HepG2 (cell line): Measurements from ENCODE around the gene TOMM6. TPM values are rescaled to one million over a fixed set of nuclear protein-coding genes. Genes with fewer than 3 reads are reported as not detected.

Experiments used
- ATAC-seq: fragments of 200-7000 bp; cut with Tn5 transposase; 3 replicates; pipeline ENCODE4 v1.9.1; 2020; ENCODE audit warnings: mild to moderate bottlenecking, moderate library complexity
- BruUV-seq: library from RNA; stranded (reverse); fragments of 400-500 nt; replicated peaks from 2 replicates; lab custom pipeline; 2021; lab: Mats Ljungman, UMichigan
- CTCF ChIA-PET: fragments of 300-600 bp; formaldehyde crosslinking; extraction: SDS; loops from one replicate; lab custom pipeline; 2021; ENCODE audit warnings: low total read pairs, inconsistent platforms, low intra/inter-chr PET ratio; lab: Yijun Ruan, JAX
- POLR2A ChIA-PET: fragments of 350-600 bp; sonication (Branson Sonifier 250); formaldehyde crosslinking; loops from one replicate; lab custom pipeline; 2020; ENCODE audit warnings: antibody characterized with exemption, inconsistent platforms; lab: Yijun Ruan, JAX
- DNase-seq: peaks from one replicate; pipeline ENCODE4 v3.0.0-alpha.2; 2015; ENCODE audit warnings: low spot score
- FAIRE-seq: peaks from 3 replicates; lab custom pipeline; 2011; peaks lifted over from hg19 to GRCh38; lab: Jason Lieb, UNC
- H2AFZ ChIP-seq: one replicate; pipeline ENCODE4 v1.6.1; 2011; ENCODE audit warnings: low read length, inconsistent platforms
- H3K27ac ChIP-seq: fragments of 300-600 bp; 3 replicates; pipeline ENCODE4 v1.8.0; 2011; ENCODE audit warnings: mixed run types, mild to moderate bottlenecking, mixed read lengths, low read length, inconsistent platforms; ENCODE audit not compliant: insufficient read depth; ENCODE audit errors: extremely low read length
- H3K27me3 ChIP-seq, 2 experiments: fragments of 200-600 bp in 1 of 2; 2 replicates in 1 of 2; 3 replicates in 1 of 2; pipeline versions ENCODE4 v1.6.0 to v1.8.0; 2011; ENCODE audit warnings: low read length in 2 of 2, mild to moderate bottlenecking in 2 of 2, moderate library complexity in 2 of 2, inconsistent platforms in 1 of 2; ENCODE audit not compliant: insufficient read depth in 2 of 2, control insufficient read depth in 1 of 2
- H3K36me3 ChIP-seq, 2 experiments: fragments of 200-600 bp in 1 of 2; replicated peaks in 1 of 2; 2 replicates in 1 of 2; 3 replicates in 1 of 2; pipeline versions ENCODE4 v1.5.1 to v1.8.0; 2011; ENCODE audit warnings: low read length in 2 of 2, inconsistent platforms in 1 of 2; ENCODE audit not compliant: insufficient read depth in 2 of 2, control insufficient read depth in 1 of 2
- H3K4me1 ChIP-seq: 2 replicates; pipeline ENCODE4 v1.5.1; 2012; ENCODE audit warnings: low read length, inconsistent platforms; ENCODE audit not compliant: insufficient read depth
- H3K4me2 ChIP-seq: 2 replicates; pipeline ENCODE4 v1.6.0; 2011; ENCODE audit warnings: low read depth, low read length, inconsistent platforms
- H3K4me3 ChIP-seq, 3 experiments: fragments of 200-600 bp in 1 of 3; sonication (generic), shearing (Covaris generic) in 1 of 3; replicated peaks in 1 of 3; 2 replicates each; pipeline ENCODE4 v1.5.1; 2011 to 2016; ENCODE audit warnings: low read length in 3 of 3, inconsistent platforms in 2 of 3, low read depth in 2 of 3, mild to moderate bottlenecking in 2 of 3, control low read depth in 1 of 3, mixed read lengths in 1 of 3; ENCODE audit not compliant: insufficient read depth in 1 of 3
- H3K79me2 ChIP-seq: one replicate; pipeline ENCODE4 v1.6.1; 2011; ENCODE audit warnings: low read length, inconsistent platforms; ENCODE audit not compliant: insufficient read depth
- H3K9ac ChIP-seq: 2 replicates; pipeline ENCODE4 v1.6.0; 2011; ENCODE audit warnings: mild to moderate bottlenecking, low read depth, low read length, inconsistent platforms; ENCODE audit not compliant: insufficient read depth
- H3K9me3 ChIP-seq: 2 replicates; pipeline ENCODE4 v1.5.1; 2012; ENCODE audit warnings: mild to moderate bottlenecking, low read length
- H4K20me1 ChIP-seq: 2 replicates; pipeline ENCODE4 v1.6.0; 2011; ENCODE audit warnings: inconsistent platforms, mild to moderate bottlenecking, low read length, moderate library complexity; ENCODE audit not compliant: insufficient read depth
- BCL3 ChIP-seq: sonication (generic); formaldehyde crosslinking; IDR thresholded peaks from 2 replicates; pipeline ENCODE4 v1.5.1; 2020; ENCODE audit warnings: mild to moderate bottlenecking, missing genetic modification reagents, moderate library complexity
- BRF2 ChIP-seq: sonication (generic); formaldehyde crosslinking; IDR thresholded peaks from 2 replicates; pipeline ENCODE4 v1.8.1; 2022; ENCODE audit warnings: mild to moderate bottlenecking, missing genetic modification reagents
- EP300 ChIP-seq, 3 experiments: sonication (generic) in 1 of 3; formaldehyde crosslinking in 1 of 3; IDR thresholded peaks; 2 replicates each; pipeline versions ENCODE4 v1.5.1 to v1.6.1; 2011 to 2020; ENCODE audit warnings: low read depth in 2 of 3, low read length in 2 of 3, borderline replicate concordance in 1 of 3, improper control_type of control experiment in 1 of 3, mild to moderate bottlenecking in 1 of 3, missing genetic modification reagents in 1 of 3, moderate library complexity in 1 of 3
- EZH2 ChIP-seq: conservative IDR thresholded peaks from 2 replicates; pipeline ENCODE4 v1.6.1; 2012; ENCODE audit warnings: mild to moderate bottlenecking, low read depth, low read length, moderate library complexity
- KLF11 ChIP-seq: IDR thresholded peaks from 2 replicates; pipeline ENCODE4 v1.6.1; 2016; ENCODE audit warnings: missing compliant biosample characterization
- KMT2A ChIP-seq: sonication (generic); formaldehyde crosslinking; IDR thresholded peaks from 2 replicates; pipeline ENCODE4 v1.4.0; 2020; ENCODE audit warnings: missing genetic modification reagents
- NFE2 ChIP-seq: sonication (generic); formaldehyde crosslinking; IDR thresholded peaks from 2 replicates; pipeline ENCODE4 v1.4.0; 2020; ENCODE audit warnings: missing genetic modification reagents
- NR2F1 ChIP-seq, 2 experiments: fragments of 450-650 bp in 1 of 2; formaldehyde crosslinking in 1 of 2; IDR thresholded peaks; 2 replicates each; pipeline versions ENCODE4 v1.5.0 to v1.6.1; 2016 to 2020; ENCODE audit warnings: mild to moderate bottlenecking in 1 of 2, missing compliant biosample characterization in 1 of 2, missing genetic modification reagents in 1 of 2, moderate library complexity in 1 of 2
- PCBP2 ChIP-seq: fragments of 200-400 bp; formaldehyde crosslinking; optimal IDR thresholded peaks from 2 replicates; pipeline ENCODE3; 2018; ENCODE audit warnings: low read length, low read depth; ENCODE audit not compliant: poor library complexity, severe bottlenecking
- PTBP1 ChIP-seq: fragments of 200-400 bp; formaldehyde crosslinking; IDR thresholded peaks from 2 replicates; pipeline ENCODE4 v1.6.1; 2018; ENCODE audit warnings: low read length, low read depth; ENCODE audit not compliant: poor library complexity, severe bottlenecking
- SAFB2 ChIP-seq: sonication (generic); formaldehyde crosslinking; IDR thresholded peaks from 2 replicates; pipeline ENCODE4 v1.5.1; 2020; ENCODE audit warnings: missing genetic modification reagents, low read depth, mild to moderate bottlenecking, borderline replicate concordance
- TOPORS ChIP-seq: sonication (generic); formaldehyde crosslinking; IDR thresholded peaks from 2 replicates; pipeline ENCODE4 v1.8.0; 2023; ENCODE audit warnings: mild to moderate bottlenecking, missing genetic modification reagents
- ZBTB49 ChIP-seq: sonication (generic); formaldehyde crosslinking; IDR thresholded peaks from 2 replicates; pipeline ENCODE4 v1.4.0; 2020; ENCODE audit warnings: missing genetic modification reagents, borderline replicate concordance
- ZNF775 ChIP-seq: sonication (generic); formaldehyde crosslinking; IDR thresholded peaks from 2 replicates; pipeline ENCODE4 v1.4.0; 2020; ENCODE audit warnings: missing genetic modification reagents, mild to moderate bottlenecking, moderate library complexity, borderline replicate concordance
- ZNF781 ChIP-seq: sonication (generic); formaldehyde crosslinking; IDR thresholded peaks from 2 replicates; pipeline ENCODE4 v1.5.1; 2020; ENCODE audit warnings: borderline replicate concordance, mild to moderate bottlenecking, missing genetic modification reagents; ENCODE audit errors: not compliant biosample characterization
- ZSCAN30 ChIP-seq: sonication (generic); formaldehyde crosslinking; IDR thresholded peaks from 2 replicates; pipeline ENCODE4 v1.5.0; 2020; ENCODE audit warnings: mild to moderate bottlenecking, missing genetic modification reagents
- WGBS: methylation state at CpG from one replicate; pipeline ENCODE4 v1.1.6; 2017; ENCODE audit warnings: low lambda C conversion rate; 5-methylcytosine and 5-hydroxymethylcytosine counted together
- in situ Hi-C: cut with HindIII; loops from 2 replicates; pipeline ENCODE4 v1.10.0; 2017; ENCODE audit warnings: low pct_unique_long_range_greater_than_20kb; ENCODE audit not compliant: extremely low pct_ligation_motif_present
- intact Hi-C: fragments of 100-400 bp; cut with micrococcal nuclease; formaldehyde crosslinking; loops from one replicate; pipeline ENCODE4 v1.10.0; 2022; ENCODE audit not compliant: unreplicated experiment
- polyA plus RNA-seq, 8 experiments: library from polyadenylated mRNA; depleted of rRNA in 3 of 8; stranded (reverse) in 7 of 8; unstranded in 1 of 8; fragments of >200 nt; fragmentation: Illumina TruSeq in 4 of 8; extraction: Trizol in 4 of 8; gene quantifications; 2 replicates each; pipeline versions ENCODE4 v1.2.1 to v1.2.3, GENCODE V29; 2011 to 2016; ENCODE audit warnings: low read depth in 4 of 8, missing spikeins in 1 of 8, mixed read lengths in 1 of 8; ENCODE audit not compliant: insufficient read depth in 1 of 8
- total RNA-seq, 5 experiments: library from RNA; depleted of rRNA; stranded (reverse); fragments of >200 nt; fragmentation: Illumina TruSeq; extraction: Trizol; gene quantifications; 2 replicates each; pipeline ENCODE4 v1.2.3, GENCODE V29; 2016; ENCODE audit warnings: low read depth in 1 of 5

The TOMM6 gene
- total and polyA plus RNA-seq, 2 of the 13 experiments (the other 11 are each of a cell fraction or from before 2014, with no cell fraction given) = 320 to 321 TPM

GRCh38 chr6:41832263-41832662 lies 44.8 kb downstream of the TOMM6 start (continued):
- TF ChIP-seq ZBTB49 (CRISPR knock-in tag) = no peak

GRCh38 chr6:41836022-41836659 lies 48.6 kb downstream of the TOMM6 start:
- in situ Hi-C loops = no loop called here
- ChIA-PET CTCF (no interaction called here), POLR2A (no interaction called here)

More at GRCh38 chr6:41836022-41836659, 48.6 kb downstream of the TOMM6 start:
- no peak overlapping the region for H3K4me3 ChIP-seq
- no peaks in the 10 kb centered on the region for H3K27me3 ChIP-seq
- H3K4me2 ChIP-seq = no peak overlapping the region
- DNase-seq (no peak), FAIRE-seq (no peak), ATAC-seq (no peak)
- no TSS peak for BruUV-seq
- no peaks in the 10 kb centered on the region for H3K9me3 ChIP-seq
- H3K27ac ChIP-seq = no peak overlapping the region
- no peaks in the 10 kb centered on the region for H4K20me1 ChIP-seq
- H2AFZ ChIP-seq = no peak overlapping the region
- no peaks in the 10 kb centered on the region for H3K4me1 ChIP-seq
- intact Hi-C loops = no loop called here
- H3K36me3 ChIP-seq = no peaks in the 10 kb centered on the region
- 97% methylated on average over 5 of the region's 5 CpGs for WGBS
- H3K9ac ChIP-seq = no peak overlapping the region
- TF ChIP-seq NR2F1 (CRISPR knock-in tag; IDR thresholded peaks at IDR 0.05) = no peak
- TF ChIP-seq KMT2A (CRISPR knock-in tag) = no peak
- TF ChIP-seq PTBP1 = no peak
- no peak for TF ChIP-seq KLF11 (CRISPR knock-in tag)
- TF ChIP-seq BCL3 (CRISPR knock-in tag) = no peak
- no peak for TF ChIP-seq ZNF781 (CRISPR knock-in tag)
- TF ChIP-seq SAFB2 = no peak
- TF ChIP-seq ZSCAN30 (CRISPR knock-in tag) = no peak
- no peak for TF ChIP-seq NFE2
- TF ChIP-seq PCBP2 = no peak
- TF ChIP-seq EP300 (IDR thresholded peaks at IDR 0.05; ENCODE audit: low read depth in 2 of 2, low read length in 2 of 2) = no peak
- no peak for TF ChIP-seq EP300 (CRISPR knock-in tag; IDR thresholded peaks at IDR 0.05; ENCODE audit: borderline replicate concordance)
- no peak for TF ChIP-seq ZNF775
- no peak for TF ChIP-seq BRF2 (CRISPR knock-in tag)
- TF ChIP-seq TOPORS (CRISPR knock-in tag) = no peak
- TF ChIP-seq EZH2 = no peak
- H3K79me2 ChIP-seq = no peaks in the 10 kb centered on the region
